HG02610 (cell line): ENCODE results near the gene BUB1.
"Not testable (repeated sequence)": the region's sequence is repeated elsewhere in the genome, so short reads cannot be mapped to it uniquely, and the experiment has no call there.

Experiments used
- ATAC-seq: cut with Tn5 transposase; IDR thresholded peaks from one replicate; pipeline ENCODE4 v1.9.1; 2021; ENCODE audit warnings: mild to moderate bottlenecking, moderate library complexity; ENCODE audit not compliant: unreplicated experiment

BUB1 gene

DNA sequence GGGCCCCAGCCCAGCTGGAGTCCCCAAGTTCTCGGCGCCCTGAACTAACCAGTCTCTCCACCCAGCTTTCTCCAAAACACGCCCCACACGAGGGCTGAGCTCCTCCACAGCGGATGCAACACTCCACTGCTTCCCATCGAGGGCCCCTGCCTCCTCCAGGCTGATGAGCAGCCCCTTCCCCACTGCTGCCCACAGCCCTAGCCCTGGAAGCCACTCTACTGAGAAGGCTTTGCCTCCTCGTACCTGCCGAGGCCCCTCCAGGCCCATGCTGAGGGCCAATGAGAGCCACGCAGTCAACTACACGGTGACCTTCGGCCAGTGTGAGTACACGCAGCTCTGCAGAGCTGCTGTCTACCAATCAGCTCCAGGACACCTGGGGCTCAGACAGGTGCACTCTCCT lies 72.8 kb downstream of the BUB1 start:
- ATAC-seq: not testable (repeated sequence)

GRCh38 chr2:110603917-110604591 lies 73.8 kb downstream of the BUB1 start:
- not testable (repeated sequence) for ATAC-seq

DNA sequence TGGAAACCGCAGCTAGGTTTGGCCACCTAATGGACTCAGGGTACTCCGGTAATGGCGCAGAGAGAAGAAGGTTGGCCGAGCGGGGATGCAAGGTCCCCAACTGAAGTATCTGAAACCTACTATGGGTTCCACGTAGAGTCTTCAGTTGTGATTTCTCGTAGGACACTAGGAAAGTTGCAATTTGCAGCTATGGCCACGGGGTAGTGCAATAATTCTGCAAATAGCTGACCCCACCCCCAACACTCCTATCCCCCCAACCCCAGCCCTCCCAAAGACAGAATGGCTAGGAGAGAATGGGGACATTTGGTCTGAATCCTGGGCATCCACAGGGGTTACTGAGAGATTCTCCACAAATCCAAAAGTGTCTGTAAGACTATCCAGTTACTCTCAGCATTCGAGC lies 75.7 kb downstream of the BUB1 start:
- ATAC-seq: not testable (repeated sequence)

DNA sequence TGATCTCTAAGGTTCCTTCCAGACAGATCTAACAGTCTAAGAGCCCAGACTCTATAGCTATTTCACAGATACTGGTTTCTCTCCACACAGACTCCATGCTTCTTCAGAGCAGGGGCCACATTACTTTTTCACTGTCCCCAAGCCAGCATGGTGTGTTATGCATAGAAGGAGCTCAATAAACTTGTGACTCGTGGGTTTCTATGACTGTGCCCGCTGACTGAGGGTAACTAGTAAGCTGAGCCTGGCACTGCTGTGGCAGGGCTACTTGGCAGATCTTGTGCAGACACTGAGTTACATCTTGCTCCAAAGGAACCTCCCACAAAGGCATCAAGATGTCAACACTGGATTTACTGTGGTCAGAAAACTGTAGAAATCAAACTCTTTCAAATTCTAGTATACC lies 85.9 kb downstream of the BUB1 start:
- ATAC-seq: not testable (repeated sequence)

DNA sequence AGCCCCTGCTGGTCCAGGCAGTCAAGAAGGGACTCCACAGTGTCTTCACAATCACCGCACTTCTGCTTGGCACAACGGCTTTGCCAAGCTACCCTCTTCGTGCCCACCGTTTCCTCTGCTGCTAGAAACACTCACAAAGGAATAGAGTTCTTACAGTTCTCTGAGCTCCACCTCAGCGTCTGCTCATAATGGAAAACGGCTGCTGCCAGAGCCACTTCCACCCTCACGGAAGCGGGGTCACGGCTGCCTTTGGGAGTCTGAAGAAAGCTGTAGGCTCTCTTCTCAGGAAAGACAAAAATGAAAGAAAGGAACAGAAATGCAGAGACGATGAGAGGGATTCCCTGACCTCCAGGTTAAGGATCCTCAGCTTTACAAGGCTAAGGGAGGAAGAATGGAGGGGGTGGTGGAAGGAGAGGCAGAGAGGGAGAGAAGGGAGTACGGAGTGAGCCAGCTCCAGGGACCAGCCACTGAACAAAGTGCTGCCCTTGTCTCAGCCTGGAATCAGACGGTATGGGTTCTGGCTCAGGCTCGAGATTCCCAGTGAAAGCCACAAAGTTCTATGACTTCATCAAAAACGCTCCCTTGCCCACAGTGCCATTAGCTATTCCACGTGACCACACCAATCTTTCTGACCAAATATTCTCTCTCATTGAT lies 88.1 kb downstream of the BUB1 start:
- not testable (repeated sequence) for ATAC-seq

DNA sequence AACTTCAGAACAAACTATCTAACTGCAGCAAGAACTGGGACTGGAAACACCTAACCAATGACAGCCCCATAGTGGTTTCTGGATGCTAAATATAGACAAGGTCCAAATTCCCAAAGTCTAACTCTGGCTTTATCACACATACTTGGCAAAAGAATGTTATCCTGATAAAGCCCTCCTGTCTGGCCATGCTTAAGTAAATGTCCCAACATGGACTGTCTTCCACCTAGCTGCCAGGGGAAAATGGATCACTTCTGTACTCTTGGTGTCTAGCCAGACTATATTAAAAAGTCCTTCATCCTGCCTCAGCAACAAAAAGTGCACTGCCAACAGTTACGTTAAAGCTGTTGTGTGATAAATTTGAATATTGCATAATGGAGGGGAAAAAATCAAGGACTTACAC lies 89.3 kb downstream of the BUB1 start:
- not testable (repeated sequence) for ATAC-seq
